GM12875 (cell line): ENCODE data around the gene CCDC148.

ENCODE experiments used
- H3K4me3 ChIP-seq: one replicate; pipeline ENCODE4 v1.5.1; 2011; ENCODE audit warnings: low read depth, low read length, control low read depth
- CTCF ChIP-seq: IDR thresholded peaks from 2 replicates; pipeline ENCODE4 v1.5.1; 2011; ENCODE audit warnings: low read depth, mild to moderate bottlenecking, control low read depth, inconsistent platforms, low read length, moderate library complexity, borderline replicate concordance; ENCODE audit not compliant: insufficient read depth

Gene CCDC148

DNA sequence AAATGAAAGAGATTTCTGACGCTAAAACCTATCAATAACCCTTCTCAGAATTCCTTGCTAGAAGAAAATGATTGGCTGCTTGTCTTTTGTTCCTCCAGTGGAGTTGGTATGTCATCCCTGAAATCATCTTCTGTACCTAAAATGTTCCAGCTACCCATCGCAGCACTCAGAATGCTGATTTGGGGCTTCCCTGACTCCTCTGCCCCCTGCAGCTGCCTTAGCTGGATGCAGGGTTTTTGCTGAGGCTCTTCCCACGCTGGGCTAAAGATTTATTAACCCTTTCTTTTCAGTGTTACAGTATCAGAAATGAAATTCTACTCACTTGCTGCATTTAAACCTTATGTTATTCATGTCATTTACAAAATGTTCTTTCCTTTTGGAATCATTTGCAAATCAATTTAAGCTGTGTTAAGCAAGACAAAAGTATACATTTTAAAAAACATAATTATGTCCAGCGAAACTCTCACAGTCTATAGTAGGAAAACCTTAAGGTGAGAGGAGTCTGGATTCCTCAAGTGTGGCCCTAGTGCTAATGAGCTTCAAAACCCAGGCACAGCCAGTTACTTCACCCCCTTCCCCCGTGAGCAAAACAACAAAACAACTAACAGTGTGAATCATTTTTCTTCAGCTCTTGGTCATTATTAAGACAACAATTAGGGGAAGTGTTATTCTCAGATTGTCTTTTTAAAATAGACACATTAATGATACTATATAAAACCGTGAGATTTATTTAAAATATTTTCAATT, 33.0 kb upstream of the CCDC148 start:
- no peak overlapping the region for H3K4me3 ChIP-seq
- TF ChIP-seq CTCF, result no peak

DNA sequence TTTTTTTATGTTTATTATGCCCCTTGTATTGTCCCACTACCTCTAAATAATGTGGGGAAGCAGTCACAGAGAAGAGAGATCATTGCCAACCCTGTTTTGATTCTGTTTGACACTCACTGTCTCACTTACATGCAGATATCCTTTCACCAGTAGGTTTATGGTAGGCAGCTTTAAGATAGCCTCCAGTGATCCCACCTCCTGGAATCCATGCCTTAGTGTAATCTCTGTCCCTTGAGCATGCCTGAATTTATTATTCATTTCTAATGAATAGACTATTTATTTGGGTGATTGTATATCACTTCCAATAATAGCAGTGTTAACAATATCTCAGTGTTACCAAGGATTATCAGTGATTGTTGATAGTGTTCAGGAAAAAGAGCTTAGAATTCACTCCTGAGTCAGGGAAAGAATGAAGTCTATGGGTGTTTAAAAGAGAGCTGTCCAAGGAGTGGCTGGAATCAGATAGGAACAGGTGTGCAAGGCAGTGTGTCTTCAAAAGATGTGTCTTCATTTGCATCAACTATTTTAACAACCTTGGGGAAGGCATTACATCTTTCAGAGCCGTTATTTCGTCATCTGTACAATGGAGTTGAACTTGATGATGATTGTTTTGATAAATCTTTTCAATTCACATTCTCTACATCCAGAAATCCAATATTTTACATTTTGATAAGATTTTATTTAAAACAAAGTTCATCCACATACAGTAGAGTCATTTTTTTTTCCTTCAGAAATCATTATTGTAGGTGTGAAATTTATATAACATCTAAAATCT, 32.1 kb upstream of the CCDC148 start:
- H3K4me3 ChIP-seq, result no peak overlapping the region
- TF ChIP-seq CTCF, result no peak

DNA sequence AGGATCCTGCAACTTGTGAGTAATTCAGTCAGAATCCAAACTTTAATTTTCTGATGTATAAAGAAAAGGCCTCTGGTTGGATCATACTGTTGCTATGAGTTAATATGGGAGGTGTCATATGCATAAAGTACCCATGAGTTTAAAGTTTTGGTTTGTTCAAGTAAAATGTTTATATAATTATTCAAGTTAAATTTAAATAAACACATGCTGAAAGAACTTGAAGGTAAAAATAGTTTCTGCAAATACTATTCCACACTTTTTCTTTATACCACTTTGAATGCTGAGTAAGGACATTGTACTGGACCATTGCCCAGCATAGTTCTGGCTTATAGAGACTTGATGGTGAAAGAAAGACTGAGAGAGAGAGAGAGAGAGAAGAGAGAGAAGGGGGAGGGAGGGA, 30.9 kb upstream of the CCDC148 start:
- TF ChIP-seq CTCF, result no peak
- H3K4me3 ChIP-seq, result no peak overlapping the region

DNA sequence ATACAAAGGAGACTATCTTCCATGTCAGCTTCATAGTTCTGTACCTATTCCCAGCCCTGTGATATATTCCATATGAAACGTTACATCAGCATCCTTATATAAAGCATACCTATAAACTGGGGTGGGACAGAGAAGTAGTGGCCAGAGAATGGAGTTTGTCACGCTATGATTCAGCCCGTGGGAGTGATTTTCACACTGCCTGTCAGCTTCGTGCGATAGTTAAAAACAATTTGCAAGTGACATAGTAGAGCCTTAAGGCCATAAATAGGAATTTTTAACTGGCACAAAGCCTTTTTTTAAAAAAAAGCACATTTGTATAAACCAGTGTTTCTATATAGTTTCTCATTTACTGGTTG, 30.4 kb upstream of the CCDC148 start:
- no peak for TF ChIP-seq CTCF
- H3K4me3 ChIP-seq, result no peak overlapping the region

DNA sequence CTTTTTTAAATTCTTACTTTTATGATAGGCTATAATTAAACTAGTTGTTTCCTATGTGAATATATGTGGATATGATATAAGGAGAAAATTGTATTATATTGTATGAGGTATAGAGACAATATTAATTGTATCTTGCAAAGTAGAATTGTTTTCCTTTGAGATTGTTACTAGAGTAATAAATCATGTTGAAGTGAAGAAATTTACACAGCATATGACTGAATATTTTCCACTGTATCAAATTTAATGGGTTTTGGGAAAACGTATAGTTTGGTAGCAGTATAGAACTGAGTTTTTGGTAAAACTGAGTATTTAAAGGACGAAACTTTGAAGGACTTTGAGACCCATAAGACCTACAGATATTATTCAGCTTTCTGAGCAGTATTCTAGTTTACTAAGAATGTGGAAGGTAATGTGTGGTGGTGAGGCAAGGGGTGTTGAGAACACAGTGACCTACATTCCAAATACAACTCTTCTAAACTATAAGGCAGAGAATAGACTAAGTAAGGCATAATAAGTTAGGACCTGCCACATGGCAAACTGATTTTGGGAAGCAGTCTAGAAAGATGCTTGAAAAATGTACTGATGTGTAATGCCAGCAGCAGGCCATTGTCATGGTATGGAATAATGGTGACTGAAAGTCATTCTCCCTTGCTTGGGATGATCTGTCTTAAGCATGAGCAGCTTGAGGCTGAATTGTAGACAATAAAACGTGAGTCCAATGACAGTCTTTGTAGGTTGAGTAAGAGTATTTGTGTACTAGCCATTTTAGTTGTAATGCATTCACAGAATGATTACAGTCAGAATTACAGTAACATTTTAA, 29.8 kb upstream of the CCDC148 start:
- no peak overlapping the region for H3K4me3 ChIP-seq
- TF ChIP-seq CTCF, result no peak

- no peak overlapping the region for H3K4me3 ChIP-seq
- TF ChIP-seq CTCF, result no peak
Measured at GRCh38 chr2:158484892-158485556, 28.5 kb upstream of the CCDC148 start.
